HG03108 (cell line): Measurements from ENCODE around the gene TBX2.
"Not testable (repeated sequence)": the region's sequence is repeated elsewhere in the genome, so short reads cannot be mapped to it uniquely, and the experiment has no call there.

Source experiments
- ATAC-seq: cut with Tn5 transposase; IDR thresholded peaks from one replicate; pipeline ENCODE4 v1.9.1; 2021; ENCODE audit warnings: moderate library complexity; ENCODE audit not compliant: unreplicated experiment

Gene TBX2

GRCh38 chr17:61427567-61427966 is 27.9 kb downstream of the TBX2 start:
- ATAC-seq: no peak

GRCh38 chr17:61429274-61429673 is 29.6 kb downstream of the TBX2 start:
- ATAC-seq: no peak

- not testable (repeated sequence) for ATAC-seq
Measured at GRCh38 chr17:61429831-61430230, 30.2 kb downstream of the TBX2 start.

- ATAC-seq: no peak
Measured at GRCh38 chr17:61431594-61432311, 32.1 kb downstream of the TBX2 start.

GRCh38 chr17:61436273-61436672 is 36.6 kb downstream of the TBX2 start:
- ATAC-seq: no peak

- no peak for ATAC-seq
Measured at GRCh38 chr17:61436995-61437704, 37.5 kb downstream of the TBX2 start.

GRCh38 chr17:61440697-61441096 is 41.1 kb downstream of the TBX2 start:
- ATAC-seq: no peak

GRCh38 chr17:61441507-61441906 is 41.9 kb downstream of the TBX2 start:
- ATAC-seq: not testable (repeated sequence)

- no peak for ATAC-seq
Measured at GRCh38 chr17:61442136-61442775, 42.6 kb downstream of the TBX2 start.

- ATAC-seq: no peak
Measured at GRCh38 chr17:61442878-61443474, 43.3 kb downstream of the TBX2 start.

GRCh38 chr17:61443475-61443882 is 43.8 kb downstream of the TBX2 start:
- no peak for ATAC-seq

GRCh38 chr17:61444075-61444474 is 44.4 kb downstream of the TBX2 start:
- no peak for ATAC-seq

GRCh38 chr17:61444831-61445230 is 45.2 kb downstream of the TBX2 start:
- no peak for ATAC-seq

- no peak for ATAC-seq
Measured at GRCh38 chr17:61447358-61447757, 47.7 kb downstream of the TBX2 start.

- ATAC-seq: no peak
Measured at GRCh38 chr17:61448042-61448441, 48.4 kb downstream of the TBX2 start.

GRCh38 chr17:61449140-61449539 is 49.5 kb downstream of the TBX2 start:
- ATAC-seq: not testable (repeated sequence)

- ATAC-seq: no peak
Measured at GRCh38 chr17:61449707-61450640, 50.3 kb downstream of the TBX2 start.

GRCh38 chr17:61450641-61451537 is 51.2 kb downstream of the TBX2 start:
- ATAC-seq: no peak

GRCh38 chr17:61451538-61452300 is 52.1 kb downstream of the TBX2 start:
- no peak for ATAC-seq
